Lung (tissue), 12 donors: ENCODE data around the gene DENND6B. TPM values are rescaled to one million over a fixed set of nuclear protein-coding genes. Genes with fewer than 3 reads are reported as not detected.

Experiments
- ATAC-seq: fragments of 200-7000 bp; cut with Tn5 transposase; one replicate; pipeline ENCODE4 v1.9.1; 2020; ENCODE audit warnings: moderate number of reproducible peaks; ENCODE audit not compliant: insufficient read depth, low FRiP score
- DNase-seq, 3 donors: peaks; one replicate each; pipeline ENCODE4 v3.0.0-alpha.2; 2013 to 2017
- H3K27ac ChIP-seq, 2 donors: one replicate each; pipeline ENCODE4 v1.5.1; 2013; ENCODE audit warnings: mild to moderate bottlenecking in 2 of 2, moderate library complexity in 2 of 2, control low read depth in 1 of 2, inconsistent platforms in 1 of 2, low read depth in 1 of 2, low read length in 1 of 2
- H3K27me3 ChIP-seq, 3 donors: one replicate each; pipeline ENCODE4 v1.5.1; 2013; ENCODE audit warnings: low read length in 2 of 3; ENCODE audit not compliant: control insufficient read depth in 3 of 3, insufficient read depth in 3 of 3
- H3K36me3 ChIP-seq, 4 donors: one replicate each; pipeline ENCODE4 v1.5.1; 2013; ENCODE audit warnings: low read length in 4 of 4, mild to moderate bottlenecking in 1 of 4, moderate library complexity in 1 of 4; ENCODE audit not compliant: control insufficient read depth in 4 of 4, insufficient read depth in 4 of 4
- H3K4me1 ChIP-seq, 5 donors: one replicate each; pipeline ENCODE4 v1.5.1; 2013; ENCODE audit warnings: low read length in 5 of 5, mild to moderate bottlenecking in 2 of 5, moderate library complexity in 1 of 5; ENCODE audit not compliant: control insufficient read depth in 5 of 5, insufficient read depth in 5 of 5
- H3K4me3 ChIP-seq: one replicate; pipeline ENCODE4 v1.5.1; 2013; ENCODE audit warnings: mild to moderate bottlenecking, control low read depth, moderate library complexity
- H3K9ac ChIP-seq, 2 donors: one replicate each; pipeline ENCODE4 v1.5.1; 2013; ENCODE audit warnings: low read length in 2 of 2, control low read depth in 1 of 2; ENCODE audit not compliant: insufficient read depth in 1 of 2
- H3K9me3 ChIP-seq, 4 donors: one replicate each; pipeline ENCODE4 v1.5.1; 2013; ENCODE audit warnings: low read length in 3 of 4, mild to moderate bottlenecking in 1 of 4, moderate library complexity in 1 of 4; ENCODE audit not compliant: control insufficient read depth in 4 of 4, insufficient read depth in 3 of 4
- CTCF ChIP-seq: IDR thresholded peaks from 2 replicates; pipeline ENCODE4 v1.5.1; 2012; ENCODE audit warnings: mild to moderate bottlenecking; ENCODE audit errors: control extremely low read depth, extremely low read depth
- WGBS, 2 donors: extraction: QIAGEN DNeasy Blood & Tissue Kit; methylation state at CpG; one replicate each; pipeline ENCODE4 v1.1.7; 2013; 5-methylcytosine and 5-hydroxymethylcytosine counted together
- polyA plus RNA-seq, 2 donors: library from polyadenylated mRNA; stranded (reverse); fragments of 200-250 nt; gene quantifications; one replicate each; pipeline ENCODE4 v1.2.1, GENCODE V29; 2013
- total RNA-seq, 2 donors: library from RNA; depleted of rRNA in 1 of 2; stranded (reverse); fragments of >200 nt in 1 of 2; gene quantifications; one replicate each; pipeline ENCODE4 v1.2.1, GENCODE V29; 2014 to 2021
- donor health status: control.
- donor health status: control.
- donor health status: Bipolar disorder and iron deficiency.
- donor health status: healthy.
- donor health status: DM: yes; HTN: yes; CAD: no.

Gene DENND6B
- total and polyA plus RNA-seq, 4 donors, result 8.0 to 26.0 (median 12.6) TPM

- WGBS, 2 donors, result 90 to 92% methylated on average over 9 of the region's 9 CpGs
Observed at GRCh38 chr22:50317178-50317577, 9.6 kb downstream of the DENND6B start.

GRCh38 chr22:50316114-50317065 is 10.4 kb downstream of the DENND6B start:
- DNase-seq (no peak), ATAC-seq (no peak)
- TF ChIP-seq CTCF, result no peak
- peaks cover 0 to 14% (median 0%) of the 10 kb centered on the region in 5 donors for H3K4me1 ChIP-seq
- H3K36me3 ChIP-seq, result peaks cover 0 to 2% (median 0%) of the 10 kb centered on the region in 4 donors
- no peaks in the 10 kb centered on the region for H3K9me3 ChIP-seq
- H3K9ac ChIP-seq, result no peak overlapping the region
- 87 to 93% methylated on average over 28 to 34 of the region's 45 CpGs for WGBS, 2 donors
- H3K27me3 ChIP-seq, result no peaks in the 10 kb centered on the region
- no peak overlapping the region for H3K4me3 ChIP-seq
- no peak overlapping the region for H3K27ac ChIP-seq

More at GRCh38 chr22:50317178-50317577, 9.6 kb downstream of the DENND6B start:
- no peak for DNase-seq
- Histone ChIP-seq H3K9ac (no peak overlapping the region), H3K36me3 (peaks cover 0 to 2% (median 0%) of the 10 kb centered on the region in 4 donors), H3K9me3 (no peaks in the 10 kb centered on the region), H3K27ac (no peak overlapping the region), H3K27me3 (no peaks in the 10 kb centered on the region), H3K4me3 (no peak overlapping the region), H3K4me1 (peaks cover 0 to 14% (median 0%) of the 10 kb centered on the region in 5 donors)
- ATAC-seq, result no peak
- no peak for TF ChIP-seq CTCF

- WGBS, 2 donors, result 89 to 91% methylated on average over 18 of the region's 18 CpGs
- H3K4me3 ChIP-seq, result no peak overlapping the region
Observed at GRCh38 chr22:50315289-50316113, 11.3 kb downstream of the DENND6B start.

More at GRCh38 chr22:50315289-50316113, 11.3 kb downstream of the DENND6B start:
- no peak for TF ChIP-seq CTCF
- peaks cover 0 to 2% (median 0%) of the 10 kb centered on the region in 4 donors for H3K36me3 ChIP-seq
- peaks cover 0 to 14% (median 0%) of the 10 kb centered on the region in 5 donors for H3K4me1 ChIP-seq
- H3K9me3 ChIP-seq, result no peaks in the 10 kb centered on the region
- no peak overlapping the region for H3K27ac ChIP-seq
- no peak overlapping the region for H3K9ac ChIP-seq
- ATAC-seq (no peak), DNase-seq (no peak)
- no peaks in the 10 kb centered on the region for H3K27me3 ChIP-seq
